SIG-M5 (cell line): ENCODE data around the gene OMP.

Experiments
- DNase-seq: peaks from one replicate; lab custom pipeline; 2025; lab: John Stamatoyannopoulos, UW

The OMP gene

GRCh38 chr11:77123591-77123990, 21.0 kb downstream of the OMP start:
- no peak for DNase-seq

GRCh38 chr11:77124041-77124440, 21.4 kb downstream of the OMP start:
- no peak for DNase-seq

GRCh38 chr11:77124488-77124887, 21.8 kb downstream of the OMP start:
- DNase-seq = no peak

- no peak for DNase-seq
These were observed 22.6 kb downstream of the OMP start for GRCh38 chr11:77125191-77125590.

- DNase-seq = no peak
These were observed 23.1 kb downstream of the OMP start for GRCh38 chr11:77125695-77126094.

GRCh38 chr11:77126156-77126775, 23.6 kb downstream of the OMP start:
- DNase-seq = no peak

GRCh38 chr11:77126861-77127234, 24.2 kb downstream of the OMP start:
- no peak for DNase-seq

- DNase-seq = no peak
These were observed 24.7 kb downstream of the OMP start for GRCh38 chr11:77127235-77127911.

GRCh38 chr11:77127920-77128691, 25.5 kb downstream of the OMP start, which contains the start of gene MYO7A:
Gene MYO7A, plus strand, starts transcription at chr11:77128246. Its CDS starts 2,389 bp downstream, at chr11:77130635.
- no peak for DNase-seq

- DNase-seq = no peak
These were observed 26.6 kb downstream of the OMP start for GRCh38 chr11:77129069-77129841.

- DNase-seq = no peak
These were observed 27.5 kb downstream of the OMP start for GRCh38 chr11:77129842-77130756.

GRCh38 chr11:77130763-77131513, 28.3 kb downstream of the OMP start:
- no peak for DNase-seq

GRCh38 chr11:77131560-77131959, 28.9 kb downstream of the OMP start:
- DNase-seq = no peak

- no peak for DNase-seq
These were observed 32.4 kb downstream of the OMP start for GRCh38 chr11:77135069-77135468.

GRCh38 chr11:77136074-77136473, 33.4 kb downstream of the OMP start:
- no peak for DNase-seq

- no peak for DNase-seq
These were observed 34.3 kb downstream of the OMP start for GRCh38 chr11:77136784-77137420.

GRCh38 chr11:77137421-77137820, 34.8 kb downstream of the OMP start:
- DNase-seq = no peak

- DNase-seq = no peak
These were observed 35.5 kb downstream of the OMP start for GRCh38 chr11:77138106-77138649.

- no peak for DNase-seq
These were observed 36.6 kb downstream of the OMP start for GRCh38 chr11:77139201-77139600.
